Endodermal cell (in vitro differentiated cells): ENCODE measurements around the gene OTOS. TPM values are rescaled to one million over a fixed set of nuclear protein-coding genes. Genes with fewer than 3 reads are reported as not detected.
A peak's percentile ranks its signal among the peaks of the same experiment; 100 is the strongest.

Experiments used
- DNase-seq: peaks from one replicate; pipeline ENCODE4 v3.0.0-alpha.2; 2017
- H3K27ac ChIP-seq: 2 replicates; pipeline ENCODE4 v1.5.1; 2013; ENCODE audit warnings: mild to moderate bottlenecking, low read depth, low read length, moderate library complexity
- H3K27me3 ChIP-seq: 2 replicates; pipeline ENCODE4 v1.6.1; 2013; ENCODE audit warnings: mild to moderate bottlenecking, low read length, moderate library complexity; ENCODE audit not compliant: insufficient read depth, control insufficient read depth, poor library complexity, severe bottlenecking
- H3K36me3 ChIP-seq: 2 replicates; pipeline ENCODE4 v1.7.0; 2013; ENCODE audit warnings: mild to moderate bottlenecking, low read length, moderate library complexity; ENCODE audit not compliant: control insufficient read depth, insufficient read depth
- H3K4me1 ChIP-seq: one replicate; pipeline ENCODE4 v1.7.0; 2013; ENCODE audit warnings: low read length; ENCODE audit not compliant: control insufficient read depth, insufficient read depth
- H3K4me3 ChIP-seq: 2 replicates; pipeline ENCODE4 v1.5.1; 2013; ENCODE audit warnings: mild to moderate bottlenecking, low read length, moderate library complexity
- H3K9ac ChIP-seq: 2 replicates; pipeline ENCODE4 v1.6.1; 2013; ENCODE audit warnings: mild to moderate bottlenecking, low read length, moderate library complexity; ENCODE audit not compliant: poor library complexity, severe bottlenecking; ENCODE audit errors: extremely low read depth
- H3K9me3 ChIP-seq: 2 replicates; pipeline ENCODE4 v1.6.1; 2013; ENCODE audit warnings: mild to moderate bottlenecking, low read length, moderate library complexity; ENCODE audit not compliant: control insufficient read depth
- H3K27ac Mint-ChIP-seq: 2 replicates; pipeline ENCODE4 v1.8.0; 2020; ENCODE audit warnings: mixed read lengths
- H3K27me3 Mint-ChIP-seq: 2 replicates; pipeline ENCODE4 v1.8.0; 2021; ENCODE audit warnings: mild to moderate bottlenecking, mixed read lengths; ENCODE audit not compliant: insufficient read depth
- H3K36me3 Mint-ChIP-seq: 2 replicates; pipeline ENCODE4 v1.8.0; 2020; ENCODE audit warnings: low read depth, mixed read lengths
- H3K4me1 Mint-ChIP-seq: 2 replicates; pipeline ENCODE4 v1.8.0; 2020; ENCODE audit warnings: mixed read lengths
- H3K4me3 Mint-ChIP-seq: 2 replicates; pipeline ENCODE4 v1.8.0; 2020; ENCODE audit warnings: mild to moderate bottlenecking, moderate library complexity, mixed read lengths
- H3K9me3 Mint-ChIP-seq: 2 replicates; pipeline ENCODE4 v1.8.0; 2020; ENCODE audit warnings: mild to moderate bottlenecking, mixed read lengths
- WGBS, 2 experiments: methylation state at CpG; one replicate each; pipeline versions ENCODE4 v1.1.5 to v1.1.7; 2013; ENCODE audit warnings: missing lambda C conversion rate in 2 of 2, mixed read lengths in 1 of 2; ENCODE audit not compliant: insufficient coverage in 1 of 2, insufficient read length in 1 of 2; 5-methylcytosine and 5-hydroxymethylcytosine counted together
- total RNA-seq, 2 donors: library from RNA; stranded (reverse); fragmentation: NEBNext Ultra II Directional in 1 of 2; extraction: Animal tissue kit (Norgen Biotek cat#: 25700) in 1 of 2; gene quantifications; 2 replicates in 1 of 2; 3 replicates in 1 of 2; pipeline ENCODE4 v1.2.1, GENCODE V29; 2021
- TF ChIP-seq, protein P1 (sequence below): fragments of 200-600 bp; sonication (generic); conservative IDR thresholded peaks from 2 replicates; pipeline ENCODE4 v1.5.0; 2021; ENCODE audit warnings: antibody characterized with exemption, mild to moderate bottlenecking

Gene OTOS
- total RNA-seq, 2 donors from 2014 or later: not detected

DNA sequence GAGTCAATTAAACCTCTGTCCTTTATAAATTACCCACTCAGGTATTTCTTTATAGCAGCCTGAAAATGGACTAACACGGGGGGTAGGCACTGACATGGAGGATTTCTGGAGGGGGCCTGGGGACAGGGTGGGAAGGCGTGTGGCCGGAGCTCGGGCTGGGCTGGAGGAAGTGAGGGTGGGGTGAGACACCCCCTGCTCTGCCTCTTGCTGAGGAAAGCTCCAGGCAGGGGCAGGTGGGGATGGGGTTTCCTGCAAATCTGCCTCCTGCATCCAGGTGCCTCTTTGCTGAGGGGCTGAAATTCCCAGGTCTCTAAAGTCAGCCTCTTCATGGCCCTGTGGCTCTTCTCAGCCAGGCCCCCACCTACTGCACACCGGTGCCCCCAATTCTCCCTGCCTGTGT is 25.7 kb upstream of the OTOS start:
- H3K9me3 Mint-ChIP-seq: no peaks in the 10 kb centered on the region
- Histone ChIP-seq H3K9ac (no peak overlapping the region), H3K27me3 (no peaks in the 10 kb centered on the region), H3K27ac (no peak overlapping the region), H3K4me3 (no peak overlapping the region), H3K36me3 (no peaks in the 10 kb centered on the region), H3K9me3 (no peaks in the 10 kb centered on the region), H3K4me1 (no peaks in the 10 kb centered on the region)
- peaks cover 5% of the 10 kb centered on the region for H3K27me3 Mint-ChIP-seq
- TF ChIP-seq, protein P1, sequence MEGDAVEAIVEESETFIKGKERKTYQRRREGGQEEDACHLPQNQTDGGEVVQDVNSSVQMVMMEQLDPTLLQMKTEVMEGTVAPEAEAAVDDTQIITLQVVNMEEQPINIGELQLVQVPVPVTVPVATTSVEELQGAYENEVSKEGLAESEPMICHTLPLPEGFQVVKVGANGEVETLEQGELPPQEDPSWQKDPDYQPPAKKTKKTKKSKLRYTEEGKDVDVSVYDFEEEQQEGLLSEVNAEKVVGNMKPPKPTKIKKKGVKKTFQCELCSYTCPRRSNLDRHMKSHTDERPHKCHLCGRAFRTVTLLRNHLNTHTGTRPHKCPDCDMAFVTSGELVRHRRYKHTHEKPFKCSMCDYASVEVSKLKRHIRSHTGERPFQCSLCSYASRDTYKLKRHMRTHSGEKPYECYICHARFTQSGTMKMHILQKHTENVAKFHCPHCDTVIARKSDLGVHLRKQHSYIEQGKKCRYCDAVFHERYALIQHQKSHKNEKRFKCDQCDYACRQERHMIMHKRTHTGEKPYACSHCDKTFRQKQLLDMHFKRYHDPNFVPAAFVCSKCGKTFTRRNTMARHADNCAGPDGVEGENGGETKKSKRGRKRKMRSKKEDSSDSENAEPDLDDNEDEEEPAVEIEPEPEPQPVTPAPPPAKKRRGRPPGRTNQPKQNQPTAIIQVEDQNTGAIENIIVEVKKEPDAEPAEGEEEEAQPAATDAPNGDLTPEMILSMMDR: no peak
- no peak overlapping the region for H3K4me3 Mint-ChIP-seq
- H3K27ac Mint-ChIP-seq: no peak overlapping the region
- no peaks in the 10 kb centered on the region for H3K36me3 Mint-ChIP-seq
- no peak for DNase-seq
- no peaks in the 10 kb centered on the region for H3K4me1 Mint-ChIP-seq
- WGBS, 2 experiments: 90% methylated on average over 5 of the region's 5 CpGs; no CpG with 5 or more reads in 1 of the 2 experiments

DNA sequence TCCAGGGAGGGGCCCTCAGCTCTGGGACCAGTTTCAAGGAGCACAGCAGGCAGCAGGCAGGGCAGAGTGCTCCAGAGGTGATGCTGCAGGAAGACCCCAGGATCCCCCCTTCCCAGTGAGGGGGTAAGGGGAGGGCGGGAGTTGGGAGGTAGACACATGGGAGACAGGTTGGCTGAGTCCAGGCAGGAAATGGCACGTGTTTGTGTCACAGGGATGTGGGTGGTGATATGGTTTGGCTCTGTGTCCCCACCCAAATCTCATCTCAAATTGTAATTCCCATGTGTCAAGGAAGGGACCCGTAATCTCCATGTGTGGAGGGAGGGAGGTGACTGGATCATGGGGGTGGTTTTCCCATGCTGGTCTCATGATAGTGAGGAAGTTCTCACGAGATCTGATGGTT is 25.2 kb upstream of the OTOS start:
- WGBS, 2 experiments: 82% methylated on average over 4 of the region's 4 CpGs; no CpG with 5 or more reads in 1 of the 2 experiments
- no peak for DNase-seq
- Mint-ChIP-seq H3K27me3 (peaks cover 5% of the 10 kb centered on the region), H3K9me3 (no peaks in the 10 kb centered on the region), H3K4me3 (no peak overlapping the region), H3K4me1 (no peaks in the 10 kb centered on the region), H3K36me3 (no peaks in the 10 kb centered on the region), H3K27ac (no peak overlapping the region)
- TF ChIP-seq, protein P1: no peak
- H3K4me1 ChIP-seq: no peaks in the 10 kb centered on the region
- no peaks in the 10 kb centered on the region for H3K27me3 ChIP-seq
- no peak overlapping the region for H3K9ac ChIP-seq
- no peaks in the 10 kb centered on the region for H3K36me3 ChIP-seq
- no peak overlapping the region for H3K27ac ChIP-seq
- no peak overlapping the region for H3K4me3 ChIP-seq
- no peaks in the 10 kb centered on the region for H3K9me3 ChIP-seq

DNA sequence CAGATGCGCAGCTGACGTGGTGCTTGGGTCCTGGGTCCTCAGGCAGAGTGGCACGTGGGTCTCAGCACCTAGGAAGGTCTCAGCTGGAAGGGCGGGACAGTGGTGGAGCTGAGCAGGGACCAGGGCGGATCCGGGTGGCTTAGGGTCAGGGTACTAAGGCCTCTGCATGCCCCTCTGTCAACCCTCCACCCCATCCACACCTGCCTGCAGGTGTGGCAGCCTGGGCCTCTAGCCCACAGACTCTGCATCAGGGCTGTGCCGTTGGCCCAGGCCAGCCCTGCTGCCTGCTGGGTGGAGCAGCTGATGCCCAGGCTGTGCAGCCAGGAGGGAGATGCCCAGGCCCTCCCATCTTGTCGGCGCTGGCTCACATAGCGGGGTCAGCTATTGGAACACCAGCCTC is 24.6 kb upstream of the OTOS start:
- TF ChIP-seq, protein P1: no peak
- Histone ChIP-seq H3K4me3 (no peak overlapping the region), H3K4me1 (no peaks in the 10 kb centered on the region), H3K9ac (no peak overlapping the region), H3K27me3 (no peaks in the 10 kb centered on the region), H3K9me3 (no peaks in the 10 kb centered on the region), H3K36me3 (no peaks in the 10 kb centered on the region), H3K27ac (no peak overlapping the region)
- Mint-ChIP-seq H3K9me3 (no peaks in the 10 kb centered on the region), H3K4me3 (no peak overlapping the region), H3K27me3 (peaks cover 5% of the 10 kb centered on the region), H3K36me3 (no peaks in the 10 kb centered on the region), H3K27ac (no peak overlapping the region), H3K4me1 (no peaks in the 10 kb centered on the region)
- WGBS, 2 experiments: 89 to 96% methylated on average over 8 to 10 of the region's 10 CpGs
- DNase-seq: peak; percentile 20
